ENCODE measurements around the gene POMC.

DNA sequence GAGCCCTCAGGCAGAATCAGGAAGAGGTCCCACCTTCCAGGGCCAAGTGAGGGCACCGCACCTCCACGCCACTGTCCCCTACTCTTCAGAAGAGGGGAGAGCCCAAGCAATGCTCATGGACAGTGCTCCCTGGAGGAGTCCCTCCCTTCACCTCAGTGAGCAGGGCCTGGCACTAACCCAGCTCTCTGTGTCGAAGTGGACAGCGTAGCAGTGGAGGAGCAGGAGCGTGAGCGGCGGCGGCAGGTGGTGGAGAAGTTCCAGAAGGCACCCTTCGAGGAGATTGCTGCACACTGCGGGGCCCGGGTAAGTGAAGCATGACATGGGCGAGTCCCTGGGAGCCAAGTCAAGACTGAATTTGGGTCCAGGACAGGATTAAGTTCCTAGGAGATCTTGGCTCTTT lies 16.7 kb downstream of the POMC start:
- TF ChIP-seq, protein P1, sequence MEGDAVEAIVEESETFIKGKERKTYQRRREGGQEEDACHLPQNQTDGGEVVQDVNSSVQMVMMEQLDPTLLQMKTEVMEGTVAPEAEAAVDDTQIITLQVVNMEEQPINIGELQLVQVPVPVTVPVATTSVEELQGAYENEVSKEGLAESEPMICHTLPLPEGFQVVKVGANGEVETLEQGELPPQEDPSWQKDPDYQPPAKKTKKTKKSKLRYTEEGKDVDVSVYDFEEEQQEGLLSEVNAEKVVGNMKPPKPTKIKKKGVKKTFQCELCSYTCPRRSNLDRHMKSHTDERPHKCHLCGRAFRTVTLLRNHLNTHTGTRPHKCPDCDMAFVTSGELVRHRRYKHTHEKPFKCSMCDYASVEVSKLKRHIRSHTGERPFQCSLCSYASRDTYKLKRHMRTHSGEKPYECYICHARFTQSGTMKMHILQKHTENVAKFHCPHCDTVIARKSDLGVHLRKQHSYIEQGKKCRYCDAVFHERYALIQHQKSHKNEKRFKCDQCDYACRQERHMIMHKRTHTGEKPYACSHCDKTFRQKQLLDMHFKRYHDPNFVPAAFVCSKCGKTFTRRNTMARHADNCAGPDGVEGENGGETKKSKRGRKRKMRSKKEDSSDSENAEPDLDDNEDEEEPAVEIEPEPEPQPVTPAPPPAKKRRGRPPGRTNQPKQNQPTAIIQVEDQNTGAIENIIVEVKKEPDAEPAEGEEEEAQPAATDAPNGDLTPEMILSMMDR (conservative IDR thresholded peaks at IDR 0.05; ENCODE audit: low read depth, low read length), result no peak
- TF ChIP-seq MAZ (IDR thresholded peaks at IDR 0.05; ENCODE audit: borderline replicate concordance, low read depth, low read length) (no peak), POLR2A (IDR thresholded peaks at IDR 0.05; ENCODE audit: low read depth, low read length) (no peak), MXI1 (IDR thresholded peaks at IDR 0.05; ENCODE audit: borderline replicate concordance, low read depth, low read length) (no peak), CEBPB (IDR thresholded peaks at IDR 0.05; ENCODE audit: low read depth, low read length) (no peak), FOS (IDR thresholded peaks at IDR 0.05; ENCODE audit: low read depth, low read length) (no peak), BHLHE40 (IDR thresholded peaks at IDR 0.05; ENCODE audit: low read depth, low read length) (no peak), RFX5 (IDR thresholded peaks at IDR 0.05; ENCODE audit: low read depth, low read length) (no peak), NFE2L2 (IDR thresholded peaks at IDR 0.05; ENCODE audit: low read depth, low read length) (no peak), RCOR1 (IDR thresholded peaks at IDR 0.05; ENCODE audit: insufficient replicate concordance, low read length) (no peak), RAD21 (IDR thresholded peaks at IDR 0.05; ENCODE audit: low read length) (no peak), SMC3 (IDR thresholded peaks at IDR 0.05; ENCODE audit: low read depth, low read length) (no peak)
- TF ChIP-seq, protein P2, sequence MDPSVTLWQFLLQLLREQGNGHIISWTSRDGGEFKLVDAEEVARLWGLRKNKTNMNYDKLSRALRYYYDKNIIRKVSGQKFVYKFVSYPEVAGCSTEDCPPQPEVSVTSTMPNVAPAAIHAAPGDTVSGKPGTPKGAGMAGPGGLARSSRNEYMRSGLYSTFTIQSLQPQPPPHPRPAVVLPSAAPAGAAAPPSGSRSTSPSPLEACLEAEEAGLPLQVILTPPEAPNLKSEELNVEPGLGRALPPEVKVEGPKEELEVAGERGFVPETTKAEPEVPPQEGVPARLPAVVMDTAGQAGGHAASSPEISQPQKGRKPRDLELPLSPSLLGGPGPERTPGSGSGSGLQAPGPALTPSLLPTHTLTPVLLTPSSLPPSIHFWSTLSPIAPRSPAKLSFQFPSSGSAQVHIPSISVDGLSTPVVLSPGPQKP (IDR thresholded peaks at IDR 0.05; ENCODE audit: borderline replicate concordance, low read depth, low read length), result no peak
- TF ChIP-seq, protein P3, sequence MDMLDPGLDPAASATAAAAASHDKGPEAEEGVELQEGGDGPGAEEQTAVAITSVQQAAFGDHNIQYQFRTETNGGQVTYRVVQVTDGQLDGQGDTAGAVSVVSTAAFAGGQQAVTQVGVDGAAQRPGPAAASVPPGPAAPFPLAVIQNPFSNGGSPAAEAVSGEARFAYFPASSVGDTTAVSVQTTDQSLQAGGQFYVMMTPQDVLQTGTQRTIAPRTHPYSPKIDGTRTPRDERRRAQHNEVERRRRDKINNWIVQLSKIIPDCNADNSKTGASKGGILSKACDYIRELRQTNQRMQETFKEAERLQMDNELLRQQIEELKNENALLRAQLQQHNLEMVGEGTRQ (IDR thresholded peaks at IDR 0.05; ENCODE audit: low read depth, low read length), result no peak
